Endometrial microvascular endothelial cells (primary cell): ENCODE results near the gene DDX6. TPM values are rescaled to one million over a fixed set of nuclear protein-coding genes. Genes with fewer than 3 reads are reported as not detected.
"Not testable (repeated sequence)": the region's sequence is repeated elsewhere in the genome, so short reads cannot be mapped to it uniquely, and the experiment has no call there.

Experiments
- in situ Hi-C: cut with HindIII; loops from 2 replicates; pipeline ENCODE4 v1.10.0; 2017; ENCODE audit warnings: low sequenced_read_pairs, low pct_unique_long_range_greater_than_20kb; ENCODE audit errors: inconsistent ontology term
- total RNA-seq: library from RNA; depleted of rRNA; stranded (reverse); fragments of >200 nt; gene quantifications from one replicate; pipeline ENCODE4 v1.2.3, GENCODE V29; 2015; ENCODE audit errors: inconsistent ontology term

DDX6 gene, protein sequence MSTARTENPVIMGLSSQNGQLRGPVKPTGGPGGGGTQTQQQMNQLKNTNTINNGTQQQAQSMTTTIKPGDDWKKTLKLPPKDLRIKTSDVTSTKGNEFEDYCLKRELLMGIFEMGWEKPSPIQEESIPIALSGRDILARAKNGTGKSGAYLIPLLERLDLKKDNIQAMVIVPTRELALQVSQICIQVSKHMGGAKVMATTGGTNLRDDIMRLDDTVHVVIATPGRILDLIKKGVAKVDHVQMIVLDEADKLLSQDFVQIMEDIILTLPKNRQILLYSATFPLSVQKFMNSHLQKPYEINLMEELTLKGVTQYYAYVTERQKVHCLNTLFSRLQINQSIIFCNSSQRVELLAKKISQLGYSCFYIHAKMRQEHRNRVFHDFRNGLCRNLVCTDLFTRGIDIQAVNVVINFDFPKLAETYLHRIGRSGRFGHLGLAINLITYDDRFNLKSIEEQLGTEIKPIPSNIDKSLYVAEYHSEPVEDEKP
- total RNA-seq = 104 TPM

- in situ Hi-C loops = no loop called here
These were observed at the start of gene DDX6 for GRCh38 chr11:118791111-118791960. TSS of gene DDX6 (minus strand) at chr11:118791164. CDS start at chr11:118786251, 4,913 bp downstream.

DNA sequence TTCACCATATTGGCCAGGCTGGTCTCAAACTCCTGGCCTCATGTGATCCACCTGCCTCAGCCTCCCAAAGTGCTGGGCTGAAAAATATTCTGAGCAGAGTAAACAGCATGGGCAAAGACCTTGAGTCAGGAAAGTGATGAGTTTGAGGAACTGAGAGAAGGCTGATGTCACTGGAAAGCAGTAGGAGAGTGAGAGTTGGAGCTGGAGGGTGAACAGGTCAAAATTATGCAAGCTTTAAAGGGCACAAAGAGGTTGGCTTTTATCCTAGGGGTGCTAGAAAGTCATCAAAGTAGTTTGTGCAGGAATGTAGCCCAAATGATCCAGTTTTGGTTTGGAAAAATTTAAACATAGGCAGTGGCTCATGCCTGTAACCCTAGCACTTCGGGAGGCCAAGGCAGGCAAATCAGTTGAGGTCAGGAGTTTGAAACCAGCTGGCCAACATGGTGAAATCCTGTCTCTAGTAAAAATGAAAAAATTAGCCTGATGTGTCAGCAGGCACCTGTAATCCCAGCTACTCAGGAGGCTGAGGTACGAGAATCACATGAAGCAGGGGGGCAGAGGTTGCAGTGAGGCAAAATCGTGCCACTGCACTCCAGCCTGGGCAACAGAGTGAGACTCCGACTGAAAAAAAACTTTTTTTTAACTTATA lies 48.1 kb upstream of the DDX6 start:
- in situ Hi-C loops = no loop called here

DNA sequence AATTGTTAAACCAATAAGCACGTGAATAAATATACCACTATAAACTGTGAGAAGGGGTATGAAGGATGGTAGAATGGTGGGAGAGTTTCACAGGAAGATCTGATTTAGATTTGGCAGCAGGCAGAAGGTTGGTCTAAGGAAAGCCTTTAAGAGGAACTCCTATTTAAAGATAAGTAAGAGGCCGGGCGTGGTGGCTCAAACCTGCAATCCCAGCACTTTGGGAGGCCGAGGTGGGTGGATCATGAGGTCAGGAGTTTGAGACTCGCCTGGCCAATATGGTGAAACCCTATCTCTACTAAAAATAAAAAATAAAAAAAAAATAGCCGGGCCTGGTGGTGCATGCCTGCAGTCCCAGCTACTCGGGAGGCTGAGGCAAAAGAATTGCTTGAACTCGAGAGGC lies 46.9 kb upstream of the DDX6 start:
- in situ Hi-C loops = no loop called here

- in situ Hi-C loops = no loop called here
These were observed 43.6 kb upstream of the DDX6 start for GRCh38 chr11:118834427-118835028.

GRCh38 chr11:118827118-118827517 lies 36.2 kb upstream of the DDX6 start:
- in situ Hi-C loops = no loop called here

- in situ Hi-C loops = not testable (repeated sequence)
These were observed 32.1 kb upstream of the DDX6 start for GRCh38 chr11:118822936-118823510.

DNA sequence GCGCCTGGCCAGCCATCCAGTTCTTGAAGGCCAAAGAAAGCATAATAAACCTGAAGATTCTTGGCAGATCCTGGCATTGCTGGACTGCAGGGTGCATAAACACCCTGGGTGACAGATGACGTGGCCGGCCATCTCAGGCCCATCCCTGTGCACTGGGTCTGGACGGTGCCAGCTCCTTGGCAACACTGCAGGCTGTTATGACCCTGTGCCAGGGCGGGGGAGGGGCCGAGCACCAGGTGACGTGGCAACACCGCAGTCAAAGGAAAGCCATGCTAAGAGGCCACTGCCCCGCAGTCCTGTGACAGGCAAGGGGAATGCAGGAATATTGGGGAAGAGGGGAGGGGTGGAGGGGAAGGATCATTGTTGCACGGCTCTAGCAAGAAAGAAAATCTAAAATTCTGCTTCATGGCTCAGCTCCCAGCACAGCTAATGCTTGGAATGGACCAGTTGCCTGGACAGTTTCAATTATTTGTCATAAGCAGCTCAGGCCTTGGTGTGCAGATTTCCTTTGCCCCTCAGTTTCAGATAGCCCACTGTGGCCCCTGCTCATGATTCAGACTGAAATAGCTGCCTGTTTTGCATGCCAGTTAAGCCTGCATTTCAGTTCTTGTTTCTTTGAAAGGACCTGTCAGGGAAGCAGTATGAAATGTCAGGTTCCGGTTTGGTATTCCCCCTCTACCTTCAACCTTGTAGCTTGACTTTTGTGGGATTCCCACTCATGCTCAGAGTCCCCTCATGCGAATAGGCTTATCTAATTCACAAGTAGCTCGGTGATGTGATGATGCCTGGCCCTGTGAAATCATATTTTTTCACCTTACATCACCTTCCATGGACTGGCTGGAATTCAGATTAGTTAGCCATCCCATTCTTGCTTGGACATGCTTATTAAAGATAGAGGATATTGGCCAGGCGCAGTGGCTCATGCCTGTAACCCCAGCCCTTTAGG lies 29.7 kb upstream of the DDX6 start:
- in situ Hi-C loops = no loop called here

DNA sequence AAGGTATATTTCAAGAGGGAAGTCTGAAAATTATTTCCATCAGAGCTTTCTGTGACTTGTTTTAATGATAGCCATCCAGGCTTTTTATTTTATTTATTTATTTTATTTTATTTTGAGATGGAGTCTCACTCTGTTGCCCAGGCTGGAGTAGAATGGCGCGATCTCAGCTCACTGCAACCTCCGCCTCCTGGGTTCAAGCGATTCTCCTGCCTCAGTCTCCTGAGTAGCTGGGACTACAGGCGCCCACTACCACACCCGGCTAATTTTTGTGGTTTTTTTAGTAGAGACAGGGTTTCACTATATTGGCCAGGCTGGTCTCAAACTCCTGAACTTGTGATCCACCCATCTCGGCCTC lies 29.0 kb upstream of the DDX6 start:
- in situ Hi-C loops = not testable (repeated sequence)

DNA sequence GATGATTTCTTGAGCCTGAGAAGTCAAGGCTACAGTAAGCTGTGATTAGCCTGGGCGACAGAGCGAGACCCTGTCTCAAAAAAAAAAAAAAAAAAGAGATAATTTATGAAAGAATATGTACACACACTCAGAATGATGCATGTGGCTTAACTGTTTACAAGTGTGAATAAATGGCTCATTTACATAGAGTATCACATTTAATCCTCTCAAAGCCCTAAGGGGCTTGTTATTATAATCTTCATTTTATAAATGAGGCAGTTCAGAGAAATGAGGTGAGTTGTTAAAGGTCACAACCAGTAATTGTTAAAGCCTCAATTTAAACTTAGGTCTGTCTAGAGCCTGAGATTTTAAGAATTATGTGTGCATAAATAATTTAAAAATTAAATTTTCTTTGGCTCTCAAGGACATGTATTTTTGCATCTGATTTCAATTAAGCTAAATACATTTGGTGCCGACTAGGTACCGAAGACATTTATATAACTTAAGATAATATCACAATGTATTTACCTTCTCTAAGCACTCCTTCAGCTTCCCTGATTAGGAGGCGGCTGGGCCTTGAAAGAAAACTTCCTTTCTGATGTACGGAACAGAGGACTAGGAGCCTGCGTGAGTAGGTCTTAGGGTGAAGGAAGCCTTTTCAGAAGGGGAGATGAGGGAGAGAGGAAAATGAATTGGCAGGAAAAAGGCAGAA lies 28.5 kb upstream of the DDX6 start:
- in situ Hi-C loops = no loop called here

DNA sequence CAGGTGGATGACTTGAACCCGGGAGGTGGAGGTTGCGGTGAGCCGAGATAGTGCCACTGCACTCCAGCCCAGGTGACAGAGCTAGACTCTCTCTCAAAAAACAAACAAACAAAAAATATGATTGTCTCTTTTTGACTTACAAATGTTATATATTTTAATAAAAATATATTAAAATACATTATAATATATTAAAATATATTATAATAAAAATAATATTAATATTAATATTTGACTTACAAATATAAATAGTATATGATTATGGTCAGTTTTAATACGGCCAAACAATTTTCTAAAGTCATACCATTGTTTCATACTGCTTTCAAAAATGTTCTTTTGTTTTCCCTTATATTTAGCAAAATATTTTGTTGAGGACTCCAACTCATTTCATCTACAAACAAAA lies 27.2 kb upstream of the DDX6 start:
- in situ Hi-C loops = no loop called here

GRCh38 chr11:118813551-118813950 lies 22.6 kb upstream of the DDX6 start:
- in situ Hi-C loops = no loop called here

- in situ Hi-C loops = no loop called here
These were observed 21.5 kb upstream of the DDX6 start for GRCh38 chr11:118812485-118812884.

GRCh38 chr11:118807800-118808778 lies 17.1 kb upstream of the DDX6 start:
- in situ Hi-C loops = no loop called here

GRCh38 chr11:118806400-118806799 lies 15.4 kb upstream of the DDX6 start:
- in situ Hi-C loops = no loop called here

- in situ Hi-C loops = no loop called here
These were observed 13.1 kb upstream of the DDX6 start for GRCh38 chr11:118804094-118804493.

DNA sequence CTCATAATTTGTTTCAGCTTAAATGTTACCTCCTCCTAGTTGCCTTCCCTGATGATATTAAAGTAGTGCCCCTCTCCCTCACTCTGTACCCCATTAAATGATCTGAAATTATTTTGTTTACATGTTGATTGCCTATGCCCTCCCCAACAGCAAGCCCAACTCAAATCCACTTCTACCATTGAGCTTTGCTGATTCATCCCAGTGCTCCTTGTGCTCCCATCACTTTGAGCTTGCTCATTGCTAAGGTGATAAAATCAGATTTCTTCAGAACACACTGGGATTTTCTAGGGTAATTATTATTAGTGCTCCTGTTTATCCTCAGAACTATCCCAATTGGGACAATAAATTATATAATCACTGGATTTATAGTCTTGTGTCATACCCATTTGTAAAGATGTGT lies 8.4 kb upstream of the DDX6 start:
- in situ Hi-C loops = no loop called here
